ENCODE measurements around the gene AUTS2. TPM values are rescaled to one million over a fixed set of nuclear protein-coding genes. Genes with fewer than 3 reads are reported as not detected.
A peak's percentile ranks its signal among the peaks of the same experiment; 100 is the strongest.

The AUTS2 gene
- total and polyA plus RNA-seq, 4 donors, result 4.9 to 24.4 (median 7.0) TPM

DNA sequence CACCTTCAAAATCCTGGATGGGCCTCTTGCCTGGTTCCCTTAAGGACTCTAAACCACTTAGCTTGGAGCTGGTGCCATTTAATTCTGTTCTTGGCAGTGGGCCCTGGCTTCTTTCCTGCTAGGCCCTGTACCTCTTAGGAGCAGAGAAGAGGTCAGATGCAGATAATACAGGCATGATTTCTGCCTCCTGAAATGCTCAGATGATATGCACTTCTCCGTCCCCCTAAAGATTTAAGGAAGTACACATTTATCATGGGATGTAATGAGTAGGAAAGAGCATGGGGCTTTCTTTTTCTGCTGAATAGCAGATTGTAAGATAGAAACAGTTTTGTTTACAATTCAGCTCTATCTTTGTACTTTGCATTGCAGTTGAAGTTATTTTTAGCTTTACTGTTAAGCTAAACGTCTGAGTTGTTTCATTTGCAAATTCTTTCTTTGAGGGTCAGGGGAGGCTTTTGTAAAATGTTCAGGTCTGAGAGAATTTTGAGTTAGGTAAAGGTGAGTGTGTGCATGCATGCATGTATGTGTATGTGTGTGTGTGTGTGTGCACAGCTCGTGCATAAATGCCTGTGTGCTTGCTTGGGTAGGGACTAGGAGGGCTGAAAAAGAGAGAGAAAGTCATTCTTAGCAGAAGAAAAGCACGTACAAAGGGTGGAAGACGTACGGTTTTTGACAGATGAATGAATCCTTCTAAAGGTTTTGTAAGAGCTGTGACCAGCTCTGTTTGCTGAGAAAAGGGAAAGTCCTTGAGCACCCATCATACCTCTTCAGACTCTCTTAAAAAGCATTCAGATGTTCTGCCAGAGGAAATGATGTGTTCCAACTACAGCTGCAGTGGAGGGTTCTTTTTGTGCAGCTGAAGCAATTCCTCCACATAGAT lies 364.2 kb downstream of the AUTS2 start:
- TF ChIP-seq, protein P1, sequence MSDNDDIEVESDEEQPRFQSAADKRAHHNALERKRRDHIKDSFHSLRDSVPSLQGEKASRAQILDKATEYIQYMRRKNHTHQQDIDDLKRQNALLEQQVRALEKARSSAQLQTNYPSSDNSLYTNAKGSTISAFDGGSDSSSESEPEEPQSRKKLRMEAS (IDR thresholded peaks at IDR 0.05), result no peak
- TF ChIP-seq NR2F2 (IDR thresholded peaks at IDR 0.05), result peak; percentile 22
- no peak for TF ChIP-seq GABPA (IDR thresholded peaks at IDR 0.05 in 1 of 2, conservative IDR thresholded peaks at IDR 0.05 in 1 of 2)
- TF ChIP-seq YY1 (IDR thresholded peaks at IDR 0.05), result no peak
- no peak for TF ChIP-seq RAD21 (IDR thresholded peaks at IDR 0.05)
- peak in 1 of 2 donors; percentile 5 for TF ChIP-seq HNF4A (conservative IDR thresholded peaks at IDR 0.05)
- TF ChIP-seq FOXA1 (IDR thresholded peaks at IDR 0.05), result no peak
- no peak for TF ChIP-seq RXRA (IDR thresholded peaks at IDR 0.05)
- TF ChIP-seq SP1 (IDR thresholded peaks at IDR 0.05), result no peak
- TF ChIP-seq TAF1 (conservative IDR thresholded peaks at IDR 0.05), result no peak
- no peak for DNase-seq (ENCODE audit: low spot score)
- H3K4me3 ChIP-seq (ENCODE audit: low read depth in 1 of 3, low read length in 3 of 3), result no peak overlapping the region
- WGBS, result 44% methylated on average over 6 of the region's 6 CpGs
- H3K9ac ChIP-seq (ENCODE audit: low read depth in 1 of 2, low read length in 2 of 2), result no peak overlapping the region
- H3K36me3 ChIP-seq (ENCODE audit: control insufficient read depth in 4 of 4, insufficient read depth in 3 of 4, low read depth in 1 of 4, low read length in 3 of 4), result no peaks in the 10 kb centered on the region
- no peaks in the 10 kb centered on the region for H3K27me3 ChIP-seq (ENCODE audit: control insufficient read depth in 4 of 4, insufficient read depth in 4 of 4, low read length in 3 of 4)
- no peak overlapping the region for H3K27ac ChIP-seq (ENCODE audit: low read depth in 1 of 2, low read length in 2 of 2)
- H3K4me1 ChIP-seq (ENCODE audit: control insufficient read depth in 4 of 4, insufficient read depth in 4 of 4, low read length in 3 of 4), result peaks cover 0 to 12% (median 7%) of the 10 kb centered on the region in 4 donors
- no peaks in the 10 kb centered on the region for H3K9me3 ChIP-seq (ENCODE audit: control insufficient read depth in 4 of 4, low read length in 3 of 4)

DNA sequence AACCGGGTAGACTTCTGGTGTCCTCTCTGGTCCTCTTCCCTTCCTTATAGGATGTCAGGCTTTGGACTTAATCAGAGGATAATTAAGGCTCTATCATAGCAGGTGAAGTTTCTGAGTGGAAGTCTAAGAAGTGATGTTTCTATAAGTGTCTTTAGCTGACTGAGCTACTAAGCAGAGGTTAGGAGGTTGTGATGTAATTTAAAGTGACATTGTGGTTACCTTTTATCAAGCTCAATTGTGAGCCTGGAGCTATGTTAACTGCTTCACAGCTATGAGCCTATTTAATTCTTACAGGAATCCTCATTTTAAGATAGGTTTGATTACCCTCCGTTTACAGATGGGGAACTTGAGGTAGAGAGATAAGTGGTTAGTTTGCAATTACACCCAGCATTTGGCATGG lies 365.1 kb downstream of the AUTS2 start:
- Histone ChIP-seq H3K27me3 (ENCODE audit: control insufficient read depth in 4 of 4, insufficient read depth in 4 of 4, low read length in 3 of 4) (no peaks in the 10 kb centered on the region), H3K36me3 (ENCODE audit: control insufficient read depth in 4 of 4, insufficient read depth in 3 of 4, low read depth in 1 of 4, low read length in 3 of 4) (no peaks in the 10 kb centered on the region), H3K9ac (ENCODE audit: low read depth in 1 of 2, low read length in 2 of 2) (no peak overlapping the region), H3K9me3 (ENCODE audit: control insufficient read depth in 4 of 4, low read length in 3 of 4) (no peaks in the 10 kb centered on the region), H3K4me1 (ENCODE audit: control insufficient read depth in 4 of 4, insufficient read depth in 4 of 4, low read length in 3 of 4) (peaks cover 0 to 12% (median 7%) of the 10 kb centered on the region in 4 donors), H3K27ac (ENCODE audit: low read depth in 1 of 2, low read length in 2 of 2) (no peak overlapping the region), H3K4me3 (ENCODE audit: low read depth in 1 of 3, low read length in 3 of 3) (no peak overlapping the region)
- 84% methylated on average over 2 of the region's 2 CpGs for WGBS
- TF ChIP-seq, protein P2, sequence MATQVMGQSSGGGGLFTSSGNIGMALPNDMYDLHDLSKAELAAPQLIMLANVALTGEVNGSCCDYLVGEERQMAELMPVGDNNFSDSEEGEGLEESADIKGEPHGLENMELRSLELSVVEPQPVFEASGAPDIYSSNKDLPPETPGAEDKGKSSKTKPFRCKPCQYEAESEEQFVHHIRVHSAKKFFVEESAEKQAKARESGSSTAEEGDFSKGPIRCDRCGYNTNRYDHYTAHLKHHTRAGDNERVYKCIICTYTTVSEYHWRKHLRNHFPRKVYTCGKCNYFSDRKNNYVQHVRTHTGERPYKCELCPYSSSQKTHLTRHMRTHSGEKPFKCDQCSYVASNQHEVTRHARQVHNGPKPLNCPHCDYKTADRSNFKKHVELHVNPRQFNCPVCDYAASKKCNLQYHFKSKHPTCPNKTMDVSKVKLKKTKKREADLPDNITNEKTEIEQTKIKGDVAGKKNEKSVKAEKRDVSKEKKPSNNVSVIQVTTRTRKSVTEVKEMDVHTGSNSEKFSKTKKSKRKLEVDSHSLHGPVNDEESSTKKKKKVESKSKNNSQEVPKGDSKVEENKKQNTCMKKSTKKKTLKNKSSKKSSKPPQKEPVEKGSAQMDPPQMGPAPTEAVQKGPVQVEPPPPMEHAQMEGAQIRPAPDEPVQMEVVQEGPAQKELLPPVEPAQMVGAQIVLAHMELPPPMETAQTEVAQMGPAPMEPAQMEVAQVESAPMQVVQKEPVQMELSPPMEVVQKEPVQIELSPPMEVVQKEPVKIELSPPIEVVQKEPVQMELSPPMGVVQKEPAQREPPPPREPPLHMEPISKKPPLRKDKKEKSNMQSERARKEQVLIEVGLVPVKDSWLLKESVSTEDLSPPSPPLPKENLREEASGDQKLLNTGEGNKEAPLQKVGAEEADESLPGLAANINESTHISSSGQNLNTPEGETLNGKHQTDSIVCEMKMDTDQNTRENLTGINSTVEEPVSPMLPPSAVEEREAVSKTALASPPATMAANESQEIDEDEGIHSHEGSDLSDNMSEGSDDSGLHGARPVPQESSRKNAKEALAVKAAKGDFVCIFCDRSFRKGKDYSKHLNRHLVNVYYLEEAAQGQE (IDR thresholded peaks at IDR 0.05), result no peak
- TF ChIP-seq NR2F2 (IDR thresholded peaks at IDR 0.05) (no peak), HNF4G (IDR thresholded peaks at IDR 0.05) (no peak), RAD21 (IDR thresholded peaks at IDR 0.05) (no peak), YY1 (IDR thresholded peaks at IDR 0.05) (no peak), JUND (IDR thresholded peaks at IDR 0.05) (no peak), FOXA1 (IDR thresholded peaks at IDR 0.05) (no peak), GABPA (IDR thresholded peaks at IDR 0.05 in 1 of 2, conservative IDR thresholded peaks at IDR 0.05 in 1 of 2) (no peak), RXRA (IDR thresholded peaks at IDR 0.05) (no peak), EGR1 (IDR thresholded peaks at IDR 0.05; ENCODE audit: low read depth in 2 of 2) (no peak)
- TF ChIP-seq, protein P3, sequence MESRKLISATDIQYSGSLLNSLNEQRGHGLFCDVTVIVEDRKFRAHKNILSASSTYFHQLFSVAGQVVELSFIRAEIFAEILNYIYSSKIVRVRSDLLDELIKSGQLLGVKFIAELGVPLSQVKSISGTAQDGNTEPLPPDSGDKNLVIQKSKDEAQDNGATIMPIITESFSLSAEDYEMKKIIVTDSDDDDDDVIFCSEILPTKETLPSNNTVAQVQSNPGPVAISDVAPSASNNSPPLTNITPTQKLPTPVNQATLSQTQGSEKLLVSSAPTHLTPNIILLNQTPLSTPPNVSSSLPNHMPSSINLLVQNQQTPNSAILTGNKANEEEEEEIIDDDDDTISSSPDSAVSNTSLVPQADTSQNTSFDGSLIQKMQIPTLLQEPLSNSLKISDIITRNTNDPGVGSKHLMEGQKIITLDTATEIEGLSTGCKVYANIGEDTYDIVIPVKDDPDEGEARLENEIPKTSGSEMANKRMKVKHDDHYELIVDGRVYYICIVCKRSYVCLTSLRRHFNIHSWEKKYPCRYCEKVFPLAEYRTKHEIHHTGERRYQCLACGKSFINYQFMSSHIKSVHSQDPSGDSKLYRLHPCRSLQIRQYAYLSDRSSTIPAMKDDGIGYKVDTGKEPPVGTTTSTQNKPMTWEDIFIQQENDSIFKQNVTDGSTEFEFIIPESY (IDR thresholded peaks at IDR 0.05), result no peak
- TF ChIP-seq, protein P4, sequence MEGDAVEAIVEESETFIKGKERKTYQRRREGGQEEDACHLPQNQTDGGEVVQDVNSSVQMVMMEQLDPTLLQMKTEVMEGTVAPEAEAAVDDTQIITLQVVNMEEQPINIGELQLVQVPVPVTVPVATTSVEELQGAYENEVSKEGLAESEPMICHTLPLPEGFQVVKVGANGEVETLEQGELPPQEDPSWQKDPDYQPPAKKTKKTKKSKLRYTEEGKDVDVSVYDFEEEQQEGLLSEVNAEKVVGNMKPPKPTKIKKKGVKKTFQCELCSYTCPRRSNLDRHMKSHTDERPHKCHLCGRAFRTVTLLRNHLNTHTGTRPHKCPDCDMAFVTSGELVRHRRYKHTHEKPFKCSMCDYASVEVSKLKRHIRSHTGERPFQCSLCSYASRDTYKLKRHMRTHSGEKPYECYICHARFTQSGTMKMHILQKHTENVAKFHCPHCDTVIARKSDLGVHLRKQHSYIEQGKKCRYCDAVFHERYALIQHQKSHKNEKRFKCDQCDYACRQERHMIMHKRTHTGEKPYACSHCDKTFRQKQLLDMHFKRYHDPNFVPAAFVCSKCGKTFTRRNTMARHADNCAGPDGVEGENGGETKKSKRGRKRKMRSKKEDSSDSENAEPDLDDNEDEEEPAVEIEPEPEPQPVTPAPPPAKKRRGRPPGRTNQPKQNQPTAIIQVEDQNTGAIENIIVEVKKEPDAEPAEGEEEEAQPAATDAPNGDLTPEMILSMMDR (IDR thresholded peaks at IDR 0.05; ENCODE audit: low read depth, low read length, missing input control), result no peak
- TF ChIP-seq, protein P5, sequence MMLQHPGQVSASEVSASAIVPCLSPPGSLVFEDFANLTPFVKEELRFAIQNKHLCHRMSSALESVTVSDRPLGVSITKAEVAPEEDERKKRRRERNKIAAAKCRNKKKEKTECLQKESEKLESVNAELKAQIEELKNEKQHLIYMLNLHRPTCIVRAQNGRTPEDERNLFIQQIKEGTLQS (IDR thresholded peaks at IDR 0.05), result no peak
- no peak for DNase-seq (ENCODE audit: low spot score)
